Keratinocyte (primary cell): ENCODE results near the gene NFATC3. TPM values are rescaled to one million over a fixed set of nuclear protein-coding genes. Genes with fewer than 3 reads are reported as not detected.

Experiments
- DNase-seq: peaks from one replicate; pipeline ENCODE4 v3.0.0-alpha.2; 2011; ENCODE audit warnings: low read depth, missing footprints, low spot score
- FAIRE-seq: peaks from 2 replicates; lab custom pipeline; 2011; peaks lifted over from hg19 to GRCh38; lab: Jason Lieb, UNC
- H2AFZ ChIP-seq: 2 replicates; pipeline ENCODE4 v1.6.0; 2012; ENCODE audit warnings: low read length, control low read depth, inconsistent platforms; ENCODE audit not compliant: control insufficient read depth
- H3K27ac ChIP-seq: 2 replicates; pipeline ENCODE4 v1.5.1; 2011; ENCODE audit warnings: low read length; ENCODE audit not compliant: control insufficient read depth, insufficient read depth
- H3K27me3 ChIP-seq: 3 replicates; pipeline ENCODE4 v1.6.0; 2011; ENCODE audit warnings: low read length; ENCODE audit not compliant: control insufficient read depth, insufficient read depth; ENCODE audit errors: extremely low read depth
- H3K36me3 ChIP-seq, 2 experiments: 2 replicates in 1 of 2; 3 replicates in 1 of 2; pipeline ENCODE4 v1.5.1; 2011; ENCODE audit warnings: low read length in 2 of 2, mild to moderate bottlenecking in 1 of 2; ENCODE audit not compliant: control insufficient read depth in 2 of 2, insufficient read depth in 2 of 2; ENCODE audit errors: extremely low read depth in 1 of 2
- H3K4me1 ChIP-seq: 3 replicates; pipeline ENCODE4 v1.5.1; 2011; ENCODE audit warnings: low read length; ENCODE audit not compliant: control insufficient read depth, insufficient read depth; ENCODE audit errors: extremely low read depth
- H3K4me2 ChIP-seq: 3 replicates; pipeline ENCODE4 v1.6.0; 2011; ENCODE audit warnings: low read depth, low read length; ENCODE audit not compliant: control insufficient read depth, insufficient read depth; ENCODE audit errors: extremely low read depth
- H3K4me3 ChIP-seq, 3 experiments: fragments of 200-600 bp in 1 of 3; sonication (generic) in 1 of 3; 2 replicates in 2 of 3; 3 replicates in 1 of 3; pipeline ENCODE4 v1.5.1; 2011 to 2016; ENCODE audit warnings: low read length in 3 of 3, mild to moderate bottlenecking in 3 of 3, control low read depth in 2 of 3, inconsistent platforms in 1 of 3, low read depth in 1 of 3, mixed read lengths in 1 of 3, mixed run types in 1 of 3, moderate library complexity in 1 of 3; ENCODE audit not compliant: control insufficient read depth in 2 of 3, insufficient read depth in 2 of 3; ENCODE audit errors: extremely low read depth in 1 of 3
- H3K79me2 ChIP-seq: 2 replicates; pipeline ENCODE4 v1.6.0; 2012; ENCODE audit warnings: low read length; ENCODE audit not compliant: control insufficient read depth, insufficient read depth
- H3K9ac ChIP-seq: 3 replicates; pipeline ENCODE4 v1.6.0; 2011; ENCODE audit warnings: low read length; ENCODE audit not compliant: control insufficient read depth, insufficient read depth; ENCODE audit errors: extremely low read depth
- H3K9me1 ChIP-seq: 3 replicates; pipeline ENCODE4 v1.6.0; 2011; ENCODE audit warnings: low read length; ENCODE audit not compliant: control insufficient read depth, insufficient read depth; ENCODE audit errors: extremely low read depth
- H3K9me3 ChIP-seq: 2 replicates; pipeline ENCODE4 v1.5.1; 2012; ENCODE audit warnings: low read depth, low read length; ENCODE audit not compliant: control insufficient read depth
- H4K20me1 ChIP-seq: 3 replicates; pipeline ENCODE4 v1.6.0; 2011; ENCODE audit warnings: low read length; ENCODE audit not compliant: control insufficient read depth, insufficient read depth; ENCODE audit errors: extremely low read depth
- EZH2 ChIP-seq: IDR thresholded peaks from one replicate; pipeline ENCODE4 v1.6.1; 2012; ENCODE audit warnings: inconsistent platforms, mild to moderate bottlenecking, low read length, moderate library complexity
- dilution Hi-C: fragments of 300-500 bp; cut with MboI; formaldehyde crosslinking; loops from one replicate; pipeline ENCODE4 v1.7.0; 2020; ENCODE audit warnings: low sequenced_read_pairs; ENCODE audit not compliant: extremely low pct_ligation_motif_present
- polyA plus RNA-seq, 5 experiments: library from polyadenylated mRNA; depleted of rRNA in 3 of 5; stranded (reverse) in 3 of 5; stranded (forward) in 1 of 5; unstranded in 1 of 5; fragments of >200 nt; gene quantifications; 1 replicate in 1 of 5; 2 replicates in 3 of 5; 3 replicates in 1 of 5; pipeline versions ENCODE4 v1.2.1 to v1.2.3, GENCODE V29; 2011 to 2012; ENCODE audit warnings: missing spikeins in 2 of 5, low read depth in 1 of 5, low replicate concordance in 1 of 5
- TF ChIP-seq, protein P1 (sequence below), 3 experiments: IDR thresholded peaks in 1 of 3; conservative IDR thresholded peaks in 1 of 3; optimal IDR thresholded peaks in 1 of 3; 2 replicates in 2 of 3; 3 replicates in 1 of 3; pipeline versions ENCODE3 to v1.5.1; 2011; ENCODE audit warnings: low read length in 3 of 3, mild to moderate bottlenecking in 3 of 3, moderate library complexity in 2 of 3, control low read depth in 1 of 3, inconsistent platforms in 1 of 3; ENCODE audit not compliant: insufficient read depth in 2 of 3; ENCODE audit errors: extremely low read depth in 1 of 3

NFATC3 gene
- polyA plus RNA-seq, 1 donor (not counting 4 experiments of a cell fraction or from before 2014, with no cell fraction given) = 11.5 TPM

DNA sequence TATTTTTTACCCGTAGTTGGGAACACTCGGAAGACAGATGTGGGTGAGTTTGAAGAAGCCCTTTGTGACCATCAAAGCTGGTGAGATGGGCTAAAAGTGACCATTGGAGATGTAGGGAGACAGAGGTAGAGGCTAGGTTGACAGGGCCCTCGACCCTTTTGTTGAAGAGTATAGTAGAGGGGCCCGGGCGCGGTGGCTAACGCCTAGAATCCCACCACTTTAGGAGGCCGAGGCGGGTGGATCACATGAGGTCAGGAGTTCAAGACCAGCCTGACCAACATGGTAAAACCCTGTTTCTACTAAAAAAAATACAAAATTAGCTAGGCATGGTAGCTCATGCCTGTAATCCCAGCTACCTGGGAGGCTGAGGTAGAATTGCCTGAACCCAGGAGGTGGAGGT lies 16.2 kb upstream of the NFATC3 start:
- Histone ChIP-seq H3K36me3 (peaks cover 35% of the 10 kb centered on the region in 2 experiments), H3K9me1 (peaks cover 2% of the 10 kb centered on the region), H3K4me2 (no peak overlapping the region), H3K27ac (no peak overlapping the region), H3K4me3 (no peak overlapping the region), H3K9ac (no peak overlapping the region), H3K79me2 (no peaks in the 10 kb centered on the region), H2AFZ (no peak overlapping the region), H3K4me1 (peaks cover 27% of the 10 kb centered on the region), H3K9me3 (no peaks in the 10 kb centered on the region), H3K27me3 (no peaks in the 10 kb centered on the region), H4K20me1 (peaks cover 8% of the 10 kb centered on the region)
- DNase-seq (no peak), FAIRE-seq (no peak)
- dilution Hi-C loops = no loop called here
- TF ChIP-seq, protein P1, sequence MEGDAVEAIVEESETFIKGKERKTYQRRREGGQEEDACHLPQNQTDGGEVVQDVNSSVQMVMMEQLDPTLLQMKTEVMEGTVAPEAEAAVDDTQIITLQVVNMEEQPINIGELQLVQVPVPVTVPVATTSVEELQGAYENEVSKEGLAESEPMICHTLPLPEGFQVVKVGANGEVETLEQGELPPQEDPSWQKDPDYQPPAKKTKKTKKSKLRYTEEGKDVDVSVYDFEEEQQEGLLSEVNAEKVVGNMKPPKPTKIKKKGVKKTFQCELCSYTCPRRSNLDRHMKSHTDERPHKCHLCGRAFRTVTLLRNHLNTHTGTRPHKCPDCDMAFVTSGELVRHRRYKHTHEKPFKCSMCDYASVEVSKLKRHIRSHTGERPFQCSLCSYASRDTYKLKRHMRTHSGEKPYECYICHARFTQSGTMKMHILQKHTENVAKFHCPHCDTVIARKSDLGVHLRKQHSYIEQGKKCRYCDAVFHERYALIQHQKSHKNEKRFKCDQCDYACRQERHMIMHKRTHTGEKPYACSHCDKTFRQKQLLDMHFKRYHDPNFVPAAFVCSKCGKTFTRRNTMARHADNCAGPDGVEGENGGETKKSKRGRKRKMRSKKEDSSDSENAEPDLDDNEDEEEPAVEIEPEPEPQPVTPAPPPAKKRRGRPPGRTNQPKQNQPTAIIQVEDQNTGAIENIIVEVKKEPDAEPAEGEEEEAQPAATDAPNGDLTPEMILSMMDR (optimal IDR thresholded peaks at IDR 0.05 in 1 of 3, IDR thresholded peaks at IDR 0.05 in 1 of 3, conservative IDR thresholded peaks at IDR 0.05 in 1 of 3; ENCODE audit: extremely low read depth in 1 of 3, insufficient read depth in 2 of 3, low read length in 3 of 3) = no peak
- TF ChIP-seq EZH2 = no peak

DNA sequence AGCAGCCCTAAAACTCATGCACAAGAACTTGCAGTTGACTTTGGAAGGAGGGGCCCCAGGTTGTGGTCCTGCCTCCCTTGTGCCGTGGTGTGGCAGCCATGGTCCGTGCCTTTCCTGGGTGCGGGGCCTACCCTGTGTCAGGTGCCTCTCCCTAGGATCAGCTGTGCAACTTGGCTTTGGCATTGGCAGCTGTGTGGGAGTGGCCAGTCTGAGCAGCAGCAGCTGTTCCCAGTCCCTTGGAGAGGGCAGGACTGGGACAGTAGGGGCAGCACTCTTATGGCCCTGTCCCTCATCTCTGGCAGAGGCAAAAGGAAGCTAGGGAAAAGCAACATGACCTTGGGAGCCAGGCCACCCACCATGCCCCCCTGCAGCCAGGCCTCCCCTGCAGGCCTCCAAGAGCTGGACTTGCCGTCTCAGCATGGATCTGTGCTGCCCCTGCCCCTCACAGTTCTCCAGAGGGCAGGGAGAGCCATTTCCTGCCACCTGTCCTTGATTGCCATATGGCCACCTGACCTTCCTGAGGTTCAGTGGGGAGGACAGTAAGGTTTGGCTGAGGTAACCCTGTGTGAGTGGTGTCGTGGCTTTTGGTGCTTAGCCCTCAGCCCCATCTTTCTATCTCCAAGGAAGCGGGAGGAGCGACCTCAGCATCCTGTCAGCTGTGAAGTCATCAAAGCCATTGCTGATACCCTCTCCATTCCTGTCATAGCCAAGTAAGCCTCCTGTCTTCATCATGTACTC lies 15.5 kb upstream of the NFATC3 start:
- Histone ChIP-seq H3K9me1 (peaks cover 2% of the 10 kb centered on the region), H2AFZ (no peak overlapping the region), H3K79me2 (no peaks in the 10 kb centered on the region), H4K20me1 (peaks cover 8% of the 10 kb centered on the region), H3K4me2 (no peak overlapping the region), H3K4me1 (peaks cover 20% of the 10 kb centered on the region), H3K4me3 (no peak overlapping the region), H3K27me3 (no peaks in the 10 kb centered on the region), H3K27ac (no peak overlapping the region), H3K9me3 (no peaks in the 10 kb centered on the region), H3K36me3 (peaks cover 35 to 40% of the 10 kb centered on the region in 2 experiments), H3K9ac (no peak overlapping the region)
- dilution Hi-C loops = no loop called here
- DNase-seq = no peak
- TF ChIP-seq EZH2 = no peak
- TF ChIP-seq, protein P1 (optimal IDR thresholded peaks at IDR 0.05 in 1 of 3, IDR thresholded peaks at IDR 0.05 in 1 of 3, conservative IDR thresholded peaks at IDR 0.05 in 1 of 3; ENCODE audit: extremely low read depth in 1 of 3, insufficient read depth in 2 of 3, low read length in 3 of 3) = no peak
- no peak for FAIRE-seq
